CD4-positive, alpha-beta T cell treated with Interleukin-17A for 1 hour (primary cell): Measurements from ENCODE around the gene PPP2R5E.
A peak's percentile ranks its signal among the peaks of the same experiment; 100 is the strongest.
"Not testable (repeated sequence)": the region's sequence is repeated elsewhere in the genome, so short reads cannot be mapped to it uniquely, and the experiment has no call there.

Experiments
- DNase-seq: peaks from one replicate; pipeline ENCODE4 v3.0.0-alpha.2; 2020

PPP2R5E gene

GRCh38 chr14:63543000-63543825 lies at the start of gene PPP2R5E:
TSS of gene PPP2R5E (minus strand) at chr14:63543377. CDS start at chr14:63539685, 3,692 bp downstream.
- peak; percentile 99 for DNase-seq

GRCh38 chr14:63583046-63583445 lies 39.9 kb upstream of the PPP2R5E start:
- DNase-seq, result not testable (repeated sequence)

GRCh38 chr14:63581491-63581890 lies 38.3 kb upstream of the PPP2R5E start:
- no peak for DNase-seq

GRCh38 chr14:63578300-63578699 lies 35.1 kb upstream of the PPP2R5E start:
- no peak for DNase-seq

GRCh38 chr14:63573581-63573980 lies 30.4 kb upstream of the PPP2R5E start:
- no peak for DNase-seq

GRCh38 chr14:63565448-63565847 lies 22.3 kb upstream of the PPP2R5E start:
- no peak for DNase-seq

- no peak for DNase-seq
Measured at GRCh38 chr14:63564318-63564717, 21.1 kb upstream of the PPP2R5E start.

GRCh38 chr14:63563370-63564026 lies 20.3 kb upstream of the PPP2R5E start:
- no peak for DNase-seq

GRCh38 chr14:63562405-63562804 lies 19.2 kb upstream of the PPP2R5E start:
- no peak for DNase-seq

GRCh38 chr14:63555572-63555971 lies 12.4 kb upstream of the PPP2R5E start:
- no peak for DNase-seq

- DNase-seq, result no peak
Measured at GRCh38 chr14:63551332-63551731, 8.2 kb upstream of the PPP2R5E start.

- DNase-seq, result no peak
Measured at GRCh38 chr14:63547798-63548335, 4.7 kb upstream of the PPP2R5E start.

- no peak for DNase-seq
Measured at GRCh38 chr14:63545431-63545830, 2.3 kb upstream of the PPP2R5E start.

GRCh38 chr14:63544591-63545299 lies 1.6 kb upstream of the PPP2R5E start:
- no peak for DNase-seq

- DNase-seq, result no peak
Measured at GRCh38 chr14:63543826-63544406, 739 bp upstream of the PPP2R5E start.

GRCh38 chr14:63542231-63542999 lies 762 bp downstream of the PPP2R5E start:
- peak; percentile 5 for DNase-seq

- no peak for DNase-seq
Measured at GRCh38 chr14:63535918-63536317, 7.3 kb downstream of the PPP2R5E start.

- DNase-seq, result no peak
Measured at GRCh38 chr14:63533474-63533873, 9.7 kb downstream of the PPP2R5E start.

GRCh38 chr14:63524537-63525155 lies 18.5 kb downstream of the PPP2R5E start:
- DNase-seq, result peak; percentile 34

- no peak for DNase-seq
Measured at GRCh38 chr14:63523735-63524426, 19.3 kb downstream of the PPP2R5E start.

GRCh38 chr14:63522511-63522910 lies 20.7 kb downstream of the PPP2R5E start:
- not testable (repeated sequence) for DNase-seq
